ENCODE measurements around the gene SEMA4F.

Gene SEMA4F

DNA sequence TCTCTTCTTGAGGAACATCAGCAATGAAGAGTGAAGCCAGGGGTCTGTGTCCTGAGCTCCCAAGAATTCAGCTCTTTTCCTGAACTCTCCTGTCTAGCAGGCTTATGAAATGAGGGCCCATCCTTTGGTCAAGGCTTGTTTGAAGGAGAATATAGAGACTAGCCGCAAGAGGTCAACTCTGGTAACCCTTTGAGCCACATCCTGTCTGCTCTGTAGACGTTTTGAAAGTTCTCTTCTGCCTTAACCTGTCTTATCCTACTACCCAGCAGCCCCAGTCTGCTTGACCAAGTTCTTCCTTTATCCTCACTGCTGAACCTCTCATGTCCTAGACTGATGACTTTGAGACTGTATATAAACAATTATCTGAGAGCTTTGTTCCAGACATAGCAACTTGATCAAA, 5.4 kb downstream of the SEMA4F start:
- no peak for DNase-seq (ENCODE audit: low read depth)

DNA sequence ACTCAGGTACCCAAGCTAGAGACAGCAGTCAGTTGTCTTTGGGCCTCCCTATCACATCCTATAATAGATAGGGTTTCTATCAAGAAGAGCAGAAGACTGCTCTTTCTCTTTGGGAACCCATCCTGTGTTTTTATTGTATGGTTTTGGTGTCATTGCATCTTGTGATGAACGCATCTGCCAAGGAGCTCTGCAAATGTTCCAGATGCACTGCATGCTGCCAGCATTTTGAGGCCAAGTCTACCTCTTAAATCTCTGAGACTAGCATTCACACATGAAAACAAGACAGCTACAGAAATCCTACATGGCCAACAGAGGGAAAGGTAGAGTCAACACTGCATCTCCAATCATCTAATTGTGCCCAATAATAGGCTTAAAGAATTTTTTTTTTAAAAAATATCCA, 14.0 kb downstream of the SEMA4F start:
- DNase-seq (ENCODE audit: low read depth), result no peak

- no peak for DNase-seq (ENCODE audit: low read depth)
These were observed 16.2 kb downstream of the SEMA4F start for GRCh38 chr2:74670263-74670662.

DNA sequence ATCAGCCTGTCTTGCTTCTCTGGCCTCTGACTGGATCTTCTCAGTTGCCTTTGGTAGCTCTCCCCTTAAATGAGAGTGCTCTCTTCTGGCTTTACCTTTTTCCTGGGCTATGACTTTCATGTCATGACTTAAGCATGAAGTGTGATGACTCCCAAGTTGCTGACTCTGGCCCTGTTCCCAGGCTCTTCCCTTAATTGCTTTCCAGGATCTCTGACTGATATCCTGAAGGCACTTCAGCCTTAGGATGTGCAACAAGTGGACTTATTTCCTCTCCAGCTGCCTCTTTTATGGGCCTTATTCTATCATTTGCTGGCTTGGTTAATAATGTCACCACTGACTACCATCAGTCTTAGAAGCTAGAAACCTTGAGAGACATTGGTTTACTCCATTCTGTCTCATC, 17.4 kb downstream of the SEMA4F start:
- no peak for DNase-seq (ENCODE audit: low read depth)

DNA sequence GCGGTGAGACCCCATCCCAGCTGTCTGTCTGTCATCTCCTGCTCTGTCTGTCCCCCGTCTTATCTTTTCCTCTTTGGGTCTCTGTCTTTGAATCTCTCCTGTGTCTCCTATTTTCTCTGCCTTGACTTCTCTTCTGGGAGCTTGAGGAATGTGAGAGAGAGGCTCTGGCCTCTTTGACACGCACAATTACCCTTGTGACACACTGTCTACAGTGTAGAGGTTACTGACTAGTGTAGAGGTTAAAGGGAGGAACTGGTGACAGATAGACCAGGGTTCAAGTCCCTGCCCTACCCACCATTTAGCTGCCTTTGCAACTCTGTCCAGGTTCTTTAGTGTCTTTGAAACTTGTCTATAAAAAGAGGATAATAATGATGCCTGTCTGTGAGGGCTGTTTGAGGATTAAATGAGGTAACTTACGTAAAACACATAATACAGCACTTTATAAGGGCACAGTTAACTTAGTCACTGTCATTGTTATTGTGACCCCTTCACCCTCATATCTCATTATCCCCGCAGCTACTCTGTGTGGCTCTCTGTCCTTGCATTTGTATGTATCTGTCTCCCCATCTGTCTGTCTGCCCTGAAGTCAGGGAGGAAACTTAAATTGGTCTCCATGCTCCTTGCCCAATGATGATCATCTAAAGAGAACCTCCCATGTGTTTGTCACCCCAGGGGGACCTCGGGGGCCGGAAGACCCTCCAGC, 19.9 kb downstream of the SEMA4F start:
- no peak for DNase-seq (ENCODE audit: low read depth)

DNA sequence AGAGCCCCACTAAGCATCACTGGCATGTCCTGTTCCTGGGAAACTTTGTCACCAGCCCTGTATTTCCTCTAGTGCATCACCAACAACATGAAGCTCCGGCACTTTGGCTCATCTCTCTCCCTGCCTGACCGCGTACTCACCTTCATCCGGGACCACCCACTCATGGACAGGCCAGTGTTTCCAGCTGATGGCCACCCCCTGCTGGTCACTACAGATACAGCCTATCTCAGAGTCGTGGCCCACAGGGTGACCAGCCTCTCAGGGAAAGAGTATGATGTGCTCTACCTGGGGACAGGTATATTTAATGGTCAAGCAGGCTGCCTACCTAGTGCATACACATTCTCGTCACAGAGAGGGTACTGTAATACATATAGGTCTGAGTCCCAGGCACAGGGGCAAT, 21.0 kb downstream of the SEMA4F start:
- DNase-seq (ENCODE audit: low read depth), result no peak

DNA sequence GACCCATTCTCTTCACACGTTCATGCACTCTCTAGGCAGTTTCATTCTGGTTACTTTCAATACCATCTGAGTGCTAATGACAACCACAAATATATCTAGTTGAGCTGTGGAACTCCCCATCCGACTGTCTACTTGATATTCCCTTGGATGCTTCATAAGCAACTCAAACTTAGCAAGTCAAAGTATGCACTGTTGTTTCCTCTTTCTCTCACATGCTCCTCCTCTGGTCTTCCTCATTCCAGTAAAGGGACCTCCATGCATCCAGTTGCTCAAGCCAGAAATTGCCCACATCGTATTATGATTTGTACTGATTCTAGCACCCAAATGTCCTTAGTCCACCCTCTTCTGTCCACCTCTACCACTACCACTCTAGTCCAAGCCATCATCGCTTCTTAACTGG, 22.3 kb downstream of the SEMA4F start:
- no peak for DNase-seq (ENCODE audit: low read depth)

DNA sequence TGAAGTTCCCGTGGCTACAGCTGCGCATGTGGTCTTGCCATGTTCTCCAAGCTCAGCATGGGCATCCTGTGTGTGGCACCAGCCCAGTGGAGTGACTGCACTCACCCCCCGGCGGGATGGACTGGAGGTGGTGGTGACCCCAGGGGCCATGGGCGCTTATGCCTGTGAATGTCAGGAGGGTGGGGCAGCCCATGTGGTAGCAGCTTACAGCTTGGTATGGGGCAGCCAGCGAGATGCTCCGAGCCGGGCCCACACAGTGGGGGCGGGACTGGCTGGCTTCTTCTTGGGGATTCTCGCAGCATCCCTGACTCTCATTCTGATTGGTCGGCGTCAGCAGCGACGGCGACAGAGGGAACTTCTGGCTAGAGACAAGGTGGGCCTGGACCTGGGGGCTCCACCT, 25.6 kb downstream of the SEMA4F start:
- DNase-seq (ENCODE audit: low read depth), result no peak

- DNase-seq (ENCODE audit: low read depth), result no peak
These were observed 28.5 kb downstream of the SEMA4F start for GRCh38 chr2:74682501-74682900.

- DNase-seq (ENCODE audit: low read depth), result no peak
These were observed 31.4 kb downstream of the SEMA4F start for GRCh38 chr2:74685408-74685807.

DNA sequence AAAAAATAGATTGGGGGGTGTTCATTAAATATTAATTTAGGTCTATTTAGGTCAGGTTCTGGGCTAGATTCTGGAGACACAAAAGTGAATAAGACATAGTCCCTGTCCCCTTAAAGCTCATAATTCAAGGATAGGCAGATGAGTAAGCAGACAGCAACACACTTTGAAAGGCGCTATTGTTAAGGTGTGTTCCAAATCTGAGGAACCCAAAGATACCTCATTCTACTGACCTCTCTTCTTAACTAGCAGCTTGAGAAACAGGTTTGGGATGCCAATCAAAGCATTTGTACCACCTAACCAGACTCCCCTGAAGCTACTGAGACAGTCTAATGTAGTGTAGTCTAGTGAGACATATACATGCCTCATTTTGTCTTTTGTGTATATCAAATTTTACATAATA, 34.8 kb downstream of the SEMA4F start:
- DNase-seq (ENCODE audit: low read depth), result no peak

DNA sequence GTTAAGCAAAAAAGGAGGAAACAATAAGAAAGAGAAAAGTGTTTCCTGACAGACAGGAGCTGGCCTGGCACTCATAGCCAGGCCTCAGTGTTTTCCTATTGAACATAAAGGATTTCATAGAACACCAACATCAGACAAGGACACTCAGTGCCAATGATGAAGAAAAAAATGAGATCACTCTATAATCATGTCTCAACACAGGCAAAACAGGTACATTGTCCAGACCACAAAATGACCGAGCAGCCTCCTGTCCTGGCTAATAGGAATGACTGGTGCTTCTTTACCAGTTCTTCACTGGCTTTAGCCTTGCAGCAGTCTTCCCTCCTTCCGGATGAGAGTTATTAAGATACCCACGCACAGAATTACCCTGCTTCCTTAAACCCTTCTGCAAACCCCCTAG, 35.6 kb downstream of the SEMA4F start:
- DNase-seq (ENCODE audit: low read depth), result no peak

- DNase-seq (ENCODE audit: low read depth), result no peak
These were observed 36.5 kb downstream of the SEMA4F start for GRCh38 chr2:74690571-74690970.

DNA sequence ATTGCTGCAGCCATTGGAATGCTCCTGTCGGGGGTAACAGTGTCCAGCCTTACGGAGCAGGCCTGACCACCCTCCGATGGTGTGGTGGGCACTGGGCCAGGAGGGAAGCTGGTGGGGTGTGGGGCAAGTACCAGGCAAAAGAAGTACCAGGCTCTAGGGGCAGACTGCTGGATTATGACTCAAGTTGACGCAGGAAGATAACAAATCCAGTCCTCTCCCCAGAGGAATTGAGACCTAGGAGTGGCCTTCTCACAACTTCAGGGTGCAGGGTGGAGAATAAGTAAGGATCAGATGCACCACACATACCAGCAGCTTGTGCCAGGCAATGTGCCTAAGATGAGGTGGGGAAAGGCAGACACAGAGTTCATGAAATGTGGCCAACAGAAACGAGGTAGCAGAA, 37.9 kb downstream of the SEMA4F start:
- no peak for DNase-seq (ENCODE audit: low read depth)

GRCh38 chr2:74693213-74693612, 39.2 kb downstream of the SEMA4F start:
- DNase-seq (ENCODE audit: low read depth), result no peak

DNA sequence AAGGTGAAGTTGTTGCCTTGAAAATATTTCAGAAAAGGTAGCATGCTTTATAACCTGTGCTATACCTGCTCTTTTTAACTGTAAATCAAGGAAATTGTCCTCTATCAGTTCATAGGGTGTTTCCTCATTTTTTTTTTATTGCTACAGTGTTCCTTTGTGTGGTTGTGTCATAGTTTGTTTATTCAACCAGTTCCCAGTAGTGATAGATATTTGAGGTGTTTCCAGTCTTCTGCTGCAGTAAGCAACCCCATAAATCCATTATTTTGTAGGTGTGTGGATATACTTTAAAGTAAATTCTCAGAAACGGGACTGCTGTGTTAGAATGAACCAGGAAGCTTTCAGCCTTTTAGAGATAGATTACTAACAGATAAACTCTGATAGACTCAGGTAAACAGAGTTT, 39.6 kb downstream of the SEMA4F start:
- no peak for DNase-seq (ENCODE audit: low read depth)

GRCh38 chr2:74694281-74694680, 40.2 kb downstream of the SEMA4F start:
- DNase-seq (ENCODE audit: low read depth), result no peak

DNA sequence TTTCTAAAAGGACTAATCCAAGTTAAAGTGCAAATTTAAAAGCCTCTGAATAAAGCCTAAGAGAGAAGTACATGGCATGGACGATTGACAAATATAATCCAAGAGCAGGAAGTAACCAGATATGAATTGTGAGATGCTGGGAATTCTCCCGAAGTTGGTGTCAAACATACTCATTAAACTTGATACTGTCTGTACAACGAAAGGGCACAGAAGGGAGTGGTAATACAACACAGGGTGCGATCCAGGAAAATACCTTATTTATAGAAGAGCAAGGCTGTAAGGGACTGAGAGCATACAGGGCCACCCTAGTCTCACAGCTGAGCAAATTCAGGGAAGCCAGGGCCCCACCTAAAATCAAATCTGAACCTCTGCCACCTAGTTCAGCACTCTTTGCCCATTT, 41.6 kb downstream of the SEMA4F start:
- no peak for DNase-seq (ENCODE audit: low read depth)

DNA sequence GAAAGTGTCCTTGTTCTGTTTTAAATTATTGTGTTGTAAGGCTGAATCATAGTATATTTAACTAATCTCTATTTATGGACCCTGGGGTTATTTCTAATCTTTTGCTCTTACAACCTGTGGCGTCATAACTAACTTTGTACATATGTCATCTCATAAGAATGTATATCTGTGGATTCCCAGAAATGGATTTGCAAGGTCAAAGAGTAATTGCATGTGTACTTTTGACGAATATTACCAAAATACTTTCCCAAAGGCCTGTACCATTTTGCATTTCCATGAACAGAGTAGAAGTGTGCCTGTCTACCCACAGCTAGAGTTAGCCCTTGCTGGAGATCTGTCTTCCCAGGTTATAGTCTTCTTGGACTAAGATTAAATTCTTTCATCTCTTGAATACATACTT, 42.8 kb downstream of the SEMA4F start:
- no peak for DNase-seq (ENCODE audit: low read depth)

DNA sequence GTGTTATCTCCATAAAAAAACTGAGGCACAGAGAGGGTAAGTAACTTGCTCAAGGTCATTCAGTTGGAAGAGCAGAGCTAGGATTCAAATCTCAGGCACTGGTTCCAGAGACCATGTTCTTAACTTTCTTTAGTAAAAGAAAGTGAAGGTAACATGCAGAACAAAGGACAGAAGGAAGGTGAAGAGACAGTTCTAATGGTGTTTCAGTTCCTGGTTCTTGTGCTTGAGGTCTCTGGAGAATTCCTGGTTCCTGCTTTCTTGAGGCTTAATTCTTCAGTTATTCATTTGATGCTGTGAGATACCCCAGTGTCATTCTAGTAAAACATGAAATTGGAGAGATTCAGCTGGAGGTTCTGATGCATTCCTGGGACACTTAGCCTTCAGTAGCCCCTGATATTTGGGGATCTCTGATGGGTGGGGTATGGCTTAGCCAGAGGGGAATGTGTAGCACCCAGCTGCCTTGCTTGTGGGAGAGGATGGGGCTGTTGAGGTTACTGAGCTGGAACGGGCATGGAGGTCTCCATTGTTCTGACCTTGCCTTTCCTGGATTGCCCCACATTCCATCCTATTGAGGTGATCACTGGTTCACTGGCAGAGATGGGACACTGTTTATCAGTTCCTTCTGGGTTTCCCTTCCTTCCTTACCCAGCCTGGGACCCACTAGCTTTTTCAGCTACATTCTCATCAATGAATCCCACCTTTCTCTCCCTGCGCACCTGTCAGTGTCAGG, 46.8 kb downstream of the SEMA4F start:
- no peak for DNase-seq (ENCODE audit: low read depth)

DNA sequence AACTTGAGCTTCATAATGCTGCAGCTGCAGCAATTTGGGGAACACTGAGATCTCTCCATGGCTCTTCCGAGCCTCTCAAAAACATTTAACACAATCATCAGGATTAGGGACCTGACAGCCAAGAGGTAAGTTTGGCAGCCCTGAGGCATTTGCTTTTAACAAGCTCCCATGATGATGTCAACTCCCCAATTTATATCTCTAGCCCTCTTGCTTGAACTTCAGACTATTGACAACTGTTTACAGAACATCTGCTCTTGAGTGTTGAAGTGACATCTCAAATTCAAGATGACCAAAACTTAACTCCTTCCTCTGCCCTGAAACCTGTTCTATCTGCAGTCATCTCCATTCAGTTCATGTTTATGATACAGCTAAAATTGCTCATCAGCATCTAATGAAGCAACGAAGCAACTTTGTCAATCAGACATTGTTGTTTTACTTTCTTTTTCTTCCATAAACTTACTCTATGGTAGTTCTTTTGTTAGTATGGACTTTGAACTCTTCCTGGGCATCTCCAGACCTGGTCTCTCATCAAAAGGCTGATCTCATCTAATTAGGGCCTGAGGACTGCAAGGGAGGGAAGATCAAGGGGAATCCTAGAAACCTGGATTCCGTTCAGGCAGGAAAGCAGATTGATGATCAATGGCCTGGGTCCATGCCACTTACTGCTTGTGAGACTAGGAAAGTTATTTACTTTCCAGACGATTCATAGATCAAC, 48.1 kb downstream of the SEMA4F start:
- no peak for DNase-seq (ENCODE audit: low read depth)

- DNase-seq (ENCODE audit: low read depth), result no peak
These were observed 49.3 kb downstream of the SEMA4F start for GRCh38 chr2:74703373-74703772.

DNA sequence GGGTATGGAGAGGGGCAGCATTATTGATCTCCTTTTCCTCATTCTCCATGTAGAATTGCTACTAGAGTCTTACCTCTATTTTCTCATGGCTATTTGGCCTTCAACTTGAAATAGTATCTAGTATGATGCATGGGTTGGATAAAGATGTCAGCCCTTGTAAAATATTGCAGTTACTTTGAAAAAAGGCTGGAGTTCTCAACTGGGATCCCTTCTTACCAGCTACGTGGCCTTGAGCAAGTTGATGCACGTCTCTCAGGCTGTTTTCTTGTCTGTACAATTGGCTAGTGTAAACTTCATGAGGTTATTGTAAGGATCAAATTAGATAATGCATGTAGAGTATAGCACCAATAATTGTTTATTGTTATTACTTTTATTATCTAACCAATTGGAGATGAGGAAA, 50.2 kb downstream of the SEMA4F start:
- DNase-seq (ENCODE audit: low read depth), result no peak
